ENCODE data around the gene NEK6.
A peak's percentile ranks its signal among the peaks of the same experiment; 100 is the strongest.

Gene NEK6

GRCh38 chr9:124242331-124243194 lies 15.2 kb upstream of the NEK6 start:
- TF ChIP-seq REST (IDR thresholded peaks at IDR 0.05; ENCODE audit: insufficient read depth in 1 of 2, low read depth in 2 of 2, low read length in 2 of 2) (no peak), POLR2AphosphoS5 (IDR thresholded peaks at IDR 0.05; ENCODE audit: low read depth, low read length) (peak; percentile 56), FOXP2 (optimal IDR thresholded peaks at IDR 0.05; ENCODE audit: borderline replicate concordance, extremely low read depth, extremely low read length, insufficient read depth) (no peak), TAF1 (IDR thresholded peaks at IDR 0.05; ENCODE audit: borderline replicate concordance, insufficient read depth, low read length) (0 out of 2 replicates have a peak, but pooled peaks have one; percentile 29), SIN3A (IDR thresholded peaks at IDR 0.05; ENCODE audit: borderline replicate concordance, insufficient read depth, low read length) (no peak)

GRCh38 chr9:124248066-124248465 lies 9.7 kb upstream of the NEK6 start:
- TF ChIP-seq REST (IDR thresholded peaks at IDR 0.05; ENCODE audit: insufficient read depth in 1 of 2, low read depth in 2 of 2, low read length in 2 of 2) = no peak
- no peak for TF ChIP-seq TAF1 (IDR thresholded peaks at IDR 0.05; ENCODE audit: borderline replicate concordance, insufficient read depth, low read length)
- TF ChIP-seq POLR2AphosphoS5 (IDR thresholded peaks at IDR 0.05; ENCODE audit: low read depth, low read length) = no peak
- TF ChIP-seq SIN3A (IDR thresholded peaks at IDR 0.05; ENCODE audit: borderline replicate concordance, insufficient read depth, low read length) = no peak
- no peak for TF ChIP-seq FOXP2 (optimal IDR thresholded peaks at IDR 0.05; ENCODE audit: borderline replicate concordance, extremely low read depth, extremely low read length, insufficient read depth)

GRCh38 chr9:124248960-124249359 lies 8.8 kb upstream of the NEK6 start:
- no peak for TF ChIP-seq FOXP2 (optimal IDR thresholded peaks at IDR 0.05; ENCODE audit: borderline replicate concordance, extremely low read depth, extremely low read length, insufficient read depth)
- TF ChIP-seq SIN3A (IDR thresholded peaks at IDR 0.05; ENCODE audit: borderline replicate concordance, insufficient read depth, low read length) = no peak
- no peak for TF ChIP-seq TAF1 (IDR thresholded peaks at IDR 0.05; ENCODE audit: borderline replicate concordance, insufficient read depth, low read length)
- no peak for TF ChIP-seq REST (IDR thresholded peaks at IDR 0.05; ENCODE audit: insufficient read depth in 1 of 2, low read depth in 2 of 2, low read length in 2 of 2)
- TF ChIP-seq POLR2AphosphoS5 (IDR thresholded peaks at IDR 0.05; ENCODE audit: low read depth, low read length) = no peak

GRCh38 chr9:124251204-124251603 lies 6.5 kb upstream of the NEK6 start:
- TF ChIP-seq FOXP2 (optimal IDR thresholded peaks at IDR 0.05; ENCODE audit: borderline replicate concordance, extremely low read depth, extremely low read length, insufficient read depth) (no peak), REST (IDR thresholded peaks at IDR 0.05; ENCODE audit: insufficient read depth in 1 of 2, low read depth in 2 of 2, low read length in 2 of 2) (no peak), SIN3A (IDR thresholded peaks at IDR 0.05; ENCODE audit: borderline replicate concordance, insufficient read depth, low read length) (no peak), POLR2AphosphoS5 (IDR thresholded peaks at IDR 0.05; ENCODE audit: low read depth, low read length) (no peak), TAF1 (IDR thresholded peaks at IDR 0.05; ENCODE audit: borderline replicate concordance, insufficient read depth, low read length) (no peak)

All from PFSK-1 (cell line).